ENCODE results near the gene INPP5A. TPM values are rescaled to one million over a fixed set of nuclear protein-coding genes. Genes with fewer than 3 reads are reported as not detected.

INPP5A gene
- total and polyA plus RNA-seq, 2 donors (not counting 1 experiment from before 2014, with no cell fraction given) = 9.3 to 87.8 TPM

GRCh38 chr10:132502544-132503300 is 34.9 kb upstream of the INPP5A start:
- WGBS (ENCODE audit: insufficient coverage) = 70% methylated on average over 32 of the region's 32 CpGs
- intact Hi-C loops (cut with micrococcal nuclease) = no loop called here
- H3K79me2 ChIP-seq (ENCODE audit: control insufficient read depth, insufficient read depth, low read length) = no peaks in the 10 kb centered on the region
- no peaks in the 10 kb centered on the region for H4K20me1 ChIP-seq (ENCODE audit: control insufficient read depth, insufficient read depth, low read length, poor library complexity, severe bottlenecking)
- no peak for TF ChIP-seq EZH2 (IDR thresholded peaks at IDR 0.05; ENCODE audit: borderline replicate concordance, insufficient read depth, low read depth, low read length, poor library complexity, severe bottlenecking)
- TF ChIP-seq, protein P1, sequence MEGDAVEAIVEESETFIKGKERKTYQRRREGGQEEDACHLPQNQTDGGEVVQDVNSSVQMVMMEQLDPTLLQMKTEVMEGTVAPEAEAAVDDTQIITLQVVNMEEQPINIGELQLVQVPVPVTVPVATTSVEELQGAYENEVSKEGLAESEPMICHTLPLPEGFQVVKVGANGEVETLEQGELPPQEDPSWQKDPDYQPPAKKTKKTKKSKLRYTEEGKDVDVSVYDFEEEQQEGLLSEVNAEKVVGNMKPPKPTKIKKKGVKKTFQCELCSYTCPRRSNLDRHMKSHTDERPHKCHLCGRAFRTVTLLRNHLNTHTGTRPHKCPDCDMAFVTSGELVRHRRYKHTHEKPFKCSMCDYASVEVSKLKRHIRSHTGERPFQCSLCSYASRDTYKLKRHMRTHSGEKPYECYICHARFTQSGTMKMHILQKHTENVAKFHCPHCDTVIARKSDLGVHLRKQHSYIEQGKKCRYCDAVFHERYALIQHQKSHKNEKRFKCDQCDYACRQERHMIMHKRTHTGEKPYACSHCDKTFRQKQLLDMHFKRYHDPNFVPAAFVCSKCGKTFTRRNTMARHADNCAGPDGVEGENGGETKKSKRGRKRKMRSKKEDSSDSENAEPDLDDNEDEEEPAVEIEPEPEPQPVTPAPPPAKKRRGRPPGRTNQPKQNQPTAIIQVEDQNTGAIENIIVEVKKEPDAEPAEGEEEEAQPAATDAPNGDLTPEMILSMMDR (IDR thresholded peaks at IDR 0.05) = no peak
- H3K27ac Mint-ChIP-seq = no peak overlapping the region
- H3K4me2 ChIP-seq (replicated peaks; ENCODE audit: low read depth, low read length, poor library complexity, severe bottlenecking) = no peak overlapping the region
- H3K9me3 Mint-ChIP-seq (ENCODE audit: insufficient read depth) = no peaks in the 10 kb centered on the region
- H3K4me1 ChIP-seq (ENCODE audit: control insufficient read depth in 2 of 2, insufficient read depth in 2 of 2, low read length in 2 of 2) = no peaks in the 10 kb centered on the region
- no peak overlapping the region for H3K9ac ChIP-seq (ENCODE audit: low read length)
- ChIA-PET POLR2A (no interaction called here), CTCF (interaction anchor here (1.0 kb wide), 1 partner anchor 18 kb away, joined by 4 read pairs; no protein-coding TSS in a partner anchor)
- no peak overlapping the region for H3K4me3 Mint-ChIP-seq
- ATAC-seq (ENCODE audit: low read depth) (no peak), DNase-seq (no peak)
- H3K4me1 Mint-ChIP-seq = no peaks in the 10 kb centered on the region
- no peak overlapping the region for H3K4me3 ChIP-seq (ENCODE audit: control extremely low read depth in 1 of 5, extremely low read depth in 1 of 5, insufficient read depth in 1 of 5, low read depth in 2 of 5, low read length in 4 of 5)
- peaks cover 8% of the 10 kb centered on the region for H3K27me3 Mint-ChIP-seq
- peaks cover 0 to 6% (median 2%) of the 10 kb centered on the region in 4 experiments for H3K27me3 ChIP-seq (replicated peaks in 1 of 4; ENCODE audit: control extremely low read depth in 1 of 4, control insufficient read depth in 3 of 4, insufficient read depth in 4 of 4, low read length in 3 of 4)
- H3K9me3 ChIP-seq (ENCODE audit: control extremely low read depth in 1 of 3, control insufficient read depth in 2 of 3, insufficient read depth in 1 of 3, low read length in 2 of 3) = no peaks in the 10 kb centered on the region
- no peak overlapping the region for H3K27ac ChIP-seq (ENCODE audit: low read length in 2 of 2)
- no peaks in the 10 kb centered on the region for H3K36me3 ChIP-seq (replicated peaks in 1 of 2; ENCODE audit: control extremely low read depth in 1 of 2, control insufficient read depth in 1 of 2, extremely low read depth in 1 of 2, insufficient read depth in 2 of 2, low read length in 1 of 2)
- H2AFZ ChIP-seq (ENCODE audit: insufficient read depth, low read depth, low read length, poor library complexity, severe bottlenecking) = no peak overlapping the region
